Sigmoid colon (tissue), 7 donors: ENCODE measurements around the gene TTC8. TPM values are rescaled to one million over a fixed set of nuclear protein-coding genes. Genes with fewer than 3 reads are reported as not detected.

Source experiments
- DNase-seq: peaks from one replicate; pipeline ENCODE4 v3.0.0-alpha.2; 2019
- H3K27ac ChIP-seq, 4 donors: fragments of 200-600 bp; sonication (generic); one replicate each; pipeline ENCODE4 v1.5.1; 2016 to 2019; ENCODE audit warnings: mild to moderate bottlenecking in 1 of 4
- H3K27me3 ChIP-seq, 3 donors: fragments of 200-600 bp; sonication (generic); one replicate each; pipeline ENCODE4 v1.5.1; 2019; ENCODE audit warnings: mild to moderate bottlenecking in 1 of 3
- H3K36me3 ChIP-seq, 4 donors: fragments of 200-600 bp; sonication (generic); one replicate each; pipeline ENCODE4 v1.5.1; 2016 to 2019
- H3K4me1 ChIP-seq, 4 donors: fragments of 200-600 bp; sonication (generic); one replicate each; pipeline ENCODE4 v1.5.1; 2017 to 2019
- H3K4me3 ChIP-seq, 4 donors: fragments of 200-600 bp; sonication (generic); one replicate each; pipeline ENCODE4 v1.5.1; 2017 to 2019; ENCODE audit warnings: mild to moderate bottlenecking in 2 of 4, moderate library complexity in 1 of 4
- H3K9me3 ChIP-seq, 4 donors: fragments of 200-600 bp in 3 of 4; sonication (generic) in 3 of 4; one replicate each; pipeline versions ENCODE4 v1.5.1 to v1.6.1; 2013 to 2019
- CTCF ChIP-seq, 4 experiments: fragments of 450-650 bp in 3 of 4; fragments of 200-600 bp in 1 of 4; IDR thresholded peaks; one replicate each; pipeline ENCODE4 v1.5.1; 2016 to 2019; ENCODE audit warnings: antibody characterized with exemption in 4 of 4, mild to moderate bottlenecking in 3 of 4, moderate library complexity in 2 of 4
- EP300 ChIP-seq, 4 donors: sonication (generic); formaldehyde crosslinking; IDR thresholded peaks; one replicate each; pipeline ENCODE4 v1.6.1; 2017; ENCODE audit warnings: antibody characterized with exemption in 4 of 4
- POLR2A ChIP-seq, 2 donors: fragments of 450-650 bp; IDR thresholded peaks; one replicate each; pipeline ENCODE4 v1.6.1; 2016; ENCODE audit warnings: antibody characterized with exemption in 2 of 2, mild to moderate bottlenecking in 2 of 2, moderate library complexity in 2 of 2
- POLR2AphosphoS5 ChIP-seq, 4 donors: sonication (generic); formaldehyde crosslinking; IDR thresholded peaks; one replicate each; pipeline ENCODE4 v1.6.1; 2017; ENCODE audit warnings: antibody characterized with exemption in 4 of 4
- WGBS, 2 donors: extraction: QIAGEN DNeasy Blood & Tissue Kit; methylation state at CpG; one replicate each; pipeline ENCODE4 v1.1.7; 2013; 5-methylcytosine and 5-hydroxymethylcytosine counted together
- intact Hi-C: fragments of 100-400 bp; cut with DNase I; formaldehyde crosslinking; loops from one replicate; pipeline ENCODE4 v1.15.1; 2023
- polyA plus RNA-seq, 3 donors: library from polyadenylated mRNA; stranded (reverse); fragments of 200-250 nt; gene quantifications; one replicate each; pipeline ENCODE4 v1.2.3, GENCODE V29; 2013
- total RNA-seq, 4 donors: library from RNA; depleted of rRNA; stranded (reverse); fragments of >200 nt; gene quantifications; one replicate each; pipeline ENCODE4 v1.1.0, GENCODE V29; 2016
- donor health status: healthy with polysubstance abuse.
- donor health status: Bipolar disorder and iron deficiency.
- donor health status: healthy.

Gene TTC8
- total and polyA plus RNA-seq, 7 donors = 8.0 to 35.5 (median 17.3) TPM

- DNase-seq = no peak
- no peaks in the 10 kb centered on the region for H3K27me3 ChIP-seq
- intact Hi-C loops = no loop called here
- no peaks in the 10 kb centered on the region for H3K9me3 ChIP-seq
- WGBS, 2 donors = 97% methylated on average over 1 of the region's 1 CpG
- peaks cover 0 to 33% (median 23%) of the 10 kb centered on the region in 4 donors for H3K4me1 ChIP-seq
- H3K4me3 ChIP-seq = no peak overlapping the region
- H3K36me3 ChIP-seq = peaks cover 0 to 19% (median 0%) of the 10 kb centered on the region in 4 donors
- no peak for TF ChIP-seq CTCF (IDR thresholded peaks at IDR 0.05)
- no peak for TF ChIP-seq POLR2A (IDR thresholded peaks at IDR 0.05)
- TF ChIP-seq EP300 (IDR thresholded peaks at IDR 0.05) = no peak
- no peak for TF ChIP-seq POLR2AphosphoS5 (IDR thresholded peaks at IDR 0.05)
- no peak overlapping the region for H3K27ac ChIP-seq
Measured at GRCh38 chr14:88837495-88837894, 13.0 kb downstream of the TTC8 start.

GRCh38 chr14:88838015-88838414 lies 13.6 kb downstream of the TTC8 start:
- Histone ChIP-seq H3K27me3 (no peaks in the 10 kb centered on the region), H3K4me1 (peaks cover 0 to 28% (median 23%) of the 10 kb centered on the region in 4 donors), H3K36me3 (peaks cover 0 to 21% (median 0%) of the 10 kb centered on the region in 4 donors), H3K9me3 (no peaks in the 10 kb centered on the region), H3K27ac (no peak overlapping the region), H3K4me3 (no peak overlapping the region)
- DNase-seq = no peak
- 91 to 95% methylated on average over 3 of the region's 3 CpGs for WGBS, 2 donors
- intact Hi-C loops = no loop called here
- TF ChIP-seq CTCF (IDR thresholded peaks at IDR 0.05) (no peak), EP300 (IDR thresholded peaks at IDR 0.05) (no peak), POLR2A (IDR thresholded peaks at IDR 0.05) (no peak), POLR2AphosphoS5 (IDR thresholded peaks at IDR 0.05) (no peak)

- Histone ChIP-seq H3K36me3 (peaks cover 0 to 21% (median 0%) of the 10 kb centered on the region in 4 donors), H3K9me3 (no peaks in the 10 kb centered on the region), H3K4me1 (peaks cover 0 to 4% (median under 1%) of the 10 kb centered on the region in 4 donors), H3K27ac (no peak overlapping the region), H3K4me3 (no peak overlapping the region), H3K27me3 (no peaks in the 10 kb centered on the region)
- no peak for DNase-seq
- intact Hi-C loops = no loop called here
- TF ChIP-seq EP300 (IDR thresholded peaks at IDR 0.05) = no peak
- TF ChIP-seq POLR2A (IDR thresholded peaks at IDR 0.05) = no peak
- no peak for TF ChIP-seq CTCF (IDR thresholded peaks at IDR 0.05)
- TF ChIP-seq POLR2AphosphoS5 (IDR thresholded peaks at IDR 0.05) = no peak
- WGBS, 2 donors = 96% methylated on average over 5 of the region's 5 CpGs
Measured at GRCh38 chr14:88840926-88841325, 16.5 kb downstream of the TTC8 start.

- no peaks in the 10 kb centered on the region for H3K9me3 ChIP-seq
- intact Hi-C loops = no loop called here
- TF ChIP-seq POLR2AphosphoS5 (IDR thresholded peaks at IDR 0.05) (no peak), CTCF (IDR thresholded peaks at IDR 0.05) (no peak), EP300 (IDR thresholded peaks at IDR 0.05) (no peak), POLR2A (IDR thresholded peaks at IDR 0.05) (no peak)
- H3K36me3 ChIP-seq = peaks cover 0 to 21% (median 0%) of the 10 kb centered on the region in 4 donors
- no peaks in the 10 kb centered on the region for H3K27me3 ChIP-seq
- WGBS, 2 donors = 86 to 94% methylated on average over 1 of the region's 1 CpG
- no peak overlapping the region for H3K27ac ChIP-seq
- no peaks in the 10 kb centered on the region for H3K4me1 ChIP-seq
- H3K4me3 ChIP-seq = no peak overlapping the region
- no peak for DNase-seq
Measured at GRCh38 chr14:88841741-88842140, 17.3 kb downstream of the TTC8 start.

- no peak for DNase-seq
- H3K27me3 ChIP-seq = no peaks in the 10 kb centered on the region
- H3K36me3 ChIP-seq = peaks cover 0 to 21% (median 0%) of the 10 kb centered on the region in 4 donors
- H3K9me3 ChIP-seq = no peaks in the 10 kb centered on the region
- H3K4me3 ChIP-seq = no peak overlapping the region
- intact Hi-C loops = no loop called here
- TF ChIP-seq POLR2AphosphoS5 (IDR thresholded peaks at IDR 0.05) = no peak
- TF ChIP-seq EP300 (IDR thresholded peaks at IDR 0.05) = no peak
- TF ChIP-seq CTCF (IDR thresholded peaks at IDR 0.05) = no peak
- no peak for TF ChIP-seq POLR2A (IDR thresholded peaks at IDR 0.05)
- H3K4me1 ChIP-seq = no peaks in the 10 kb centered on the region
- 76 to 88% methylated on average over 1 of the region's 1 CpG for WGBS, 2 donors
- no peak overlapping the region for H3K27ac ChIP-seq
Measured at GRCh38 chr14:88842414-88842813, 18.0 kb downstream of the TTC8 start.
